Endothelial cell of umbilical vein (primary cell): Measurements from ENCODE around the gene QSOX2. TPM values are rescaled to one million over a fixed set of nuclear protein-coding genes. Genes with fewer than 3 reads are reported as not detected.
A peak's percentile ranks its signal among the peaks of the same experiment; 100 is the strongest.

ENCODE experiments used
- BruUV-seq: library from RNA; stranded (reverse); fragments of 400-500 nt; replicated peaks from 2 replicates; lab custom pipeline; 2021; lab: Mats Ljungman, UMichigan
- CTCF ChIA-PET: fragments of 300-600, 350-600 bp; sonication (Branson Sonifier 250); formaldehyde crosslinking; loops from one replicate; lab custom pipeline; 2021; ENCODE audit warnings: antibody characterized with exemption, inconsistent platforms; lab: Charles Lee
- POLR2A ChIA-PET: fragments of 300-600, 350-600 bp; sonication (Branson Sonifier 250); formaldehyde crosslinking; loops from one replicate; lab custom pipeline; 2021; ENCODE audit warnings: antibody characterized with exemption, inconsistent platforms; lab: Charles Lee
- DNase-seq: peaks from one replicate; pipeline ENCODE4 v3.0.0-alpha.2; 2011; ENCODE audit warnings: low read depth, low spot score
- FAIRE-seq: peaks from 2 replicates; lab custom pipeline; 2011; peaks lifted over from hg19 to GRCh38; lab: Jason Lieb, UNC
- H2AFZ ChIP-seq: 2 replicates; pipeline ENCODE4 v1.6.0; 2012; ENCODE audit warnings: low read depth, low read length, control low read depth, inconsistent platforms
- H3K27ac ChIP-seq: 2 replicates; pipeline ENCODE4 v1.5.1; 2011; ENCODE audit warnings: low read depth, mild to moderate bottlenecking, control low read depth, low read length, moderate library complexity; ENCODE audit not compliant: insufficient read depth
- H3K27me3 ChIP-seq, 2 experiments: 2 replicates each; pipeline versions ENCODE4 v1.6.0 to v1.6.1; 2011; ENCODE audit warnings: low read length in 2 of 2, mixed read lengths in 1 of 2; ENCODE audit not compliant: control insufficient read depth in 2 of 2, insufficient read depth in 2 of 2
- H3K36me3 ChIP-seq, 2 experiments: 2 replicates in 1 of 2; 3 replicates in 1 of 2; pipeline ENCODE4 v1.5.1; 2011; ENCODE audit warnings: low read length in 2 of 2, mild to moderate bottlenecking in 1 of 2, moderate library complexity in 1 of 2; ENCODE audit not compliant: control insufficient read depth in 2 of 2, insufficient read depth in 2 of 2; ENCODE audit errors: extremely low read depth in 1 of 2
- H3K4me1 ChIP-seq: 3 replicates; pipeline ENCODE4 v1.5.1; 2011; ENCODE audit warnings: mild to moderate bottlenecking, low read length; ENCODE audit not compliant: control insufficient read depth, insufficient read depth; ENCODE audit errors: extremely low read depth
- H3K4me2 ChIP-seq: 2 replicates; pipeline ENCODE4 v1.6.1; 2011; ENCODE audit warnings: low read length, control low read depth, mixed read lengths; ENCODE audit not compliant: insufficient read depth
- H3K4me3 ChIP-seq, 3 experiments: fragments of 200-600 bp in 1 of 3; sonication (generic), shearing (Covaris generic) in 1 of 3; replicated peaks in 1 of 3; 2 replicates each; pipeline ENCODE4 v1.5.1; 2011 to 2016; ENCODE audit warnings: control low read depth in 3 of 3, low read length in 3 of 3, mild to moderate bottlenecking in 2 of 3, inconsistent platforms in 1 of 3, low read depth in 1 of 3, moderate library complexity in 1 of 3; ENCODE audit not compliant: insufficient read depth in 1 of 3
- H3K79me2 ChIP-seq: 2 replicates; pipeline ENCODE4 v1.6.0; 2012; ENCODE audit warnings: low read length, inconsistent platforms; ENCODE audit not compliant: control insufficient read depth, insufficient read depth
- H3K9ac ChIP-seq: replicated peaks from 2 replicates; pipeline ENCODE3; 2011; ENCODE audit warnings: low read length, control low read depth; ENCODE audit not compliant: insufficient read depth; ENCODE audit errors: extremely low read depth
- H3K9me1 ChIP-seq: replicated peaks from 3 replicates; pipeline ENCODE4 v1.6.0; 2011; ENCODE audit warnings: mild to moderate bottlenecking, low read length; ENCODE audit not compliant: control insufficient read depth, insufficient read depth; ENCODE audit errors: extremely low read depth
- H3K9me3 ChIP-seq: replicated peaks from 2 replicates; pipeline ENCODE4 v1.5.1; 2012; ENCODE audit warnings: low read length, inconsistent platforms; ENCODE audit not compliant: control insufficient read depth, insufficient read depth
- H4K20me1 ChIP-seq: replicated peaks from 2 replicates; pipeline ENCODE3; 2011; ENCODE audit warnings: mild to moderate bottlenecking, low read length; ENCODE audit not compliant: control insufficient read depth, insufficient read depth; ENCODE audit errors: extremely low read depth
- FOS ChIP-seq: IDR thresholded peaks from 2 replicates; pipeline ENCODE4 v1.6.1; 2011; ENCODE audit warnings: mild to moderate bottlenecking, low read length, moderate library complexity, borderline replicate concordance; ENCODE audit not compliant: insufficient read depth
- GATA2 ChIP-seq: IDR thresholded peaks from 2 replicates; pipeline ENCODE4 v1.7.0; 2011; ENCODE audit warnings: low read depth, mild to moderate bottlenecking, moderate library complexity, mixed read lengths, low read length; ENCODE audit not compliant: insufficient read length, insufficient read depth
- JUN ChIP-seq: IDR thresholded peaks from 2 replicates; pipeline ENCODE4 v1.6.1; 2011; ENCODE audit warnings: borderline replicate concordance, low read depth; ENCODE audit not compliant: insufficient read length, insufficient read depth
- POLR2A ChIP-seq: IDR thresholded peaks from 2 replicates; pipeline ENCODE4 v1.6.1; 2012; ENCODE audit warnings: low read depth, mild to moderate bottlenecking, control low read depth, low read length
- POLR2AphosphoS5 ChIP-seq: IDR thresholded peaks from 2 replicates; pipeline ENCODE4 v1.6.1; 2012; ENCODE audit warnings: low read depth, mild to moderate bottlenecking, control low read depth, low read length, moderate library complexity; ENCODE audit not compliant: insufficient read depth
- dilution Hi-C: fragments of 300-500 bp; cut with MboI; formaldehyde crosslinking; loops from one replicate; pipeline ENCODE4 v1.15.0; 2019; ENCODE audit warnings: low sequenced_read_pairs; ENCODE audit not compliant: extremely low pct_ligation_motif_present
- intact Hi-C: fragments of 100-400 bp; cut with micrococcal nuclease; formaldehyde crosslinking; loops from one replicate; pipeline ENCODE4 v1.10.0; 2022
- polyA plus RNA-seq, 4 experiments: library from polyadenylated mRNA; depleted of rRNA in 3 of 4; stranded (reverse) in 3 of 4; unstranded in 1 of 4; fragments of >200 nt; gene quantifications; 2 replicates each; pipeline versions ENCODE4 v1.2.1 to v1.2.3, GENCODE V29; 2011 to 2012; ENCODE audit warnings: missing spikeins in 1 of 4
- total RNA-seq: library from RNA; stranded (reverse); gene quantifications from 2 replicates; pipeline ENCODE4 v1.2.3, GENCODE V29; 2021
- TF ChIP-seq, protein P1 (sequence below), 2 donors: IDR thresholded peaks; 1 replicate in 1 of 2; 2 replicates in 1 of 2; pipeline ENCODE4 v1.5.1; 2011; ENCODE audit warnings: low read length in 2 of 2, mild to moderate bottlenecking in 2 of 2, moderate library complexity in 2 of 2, control low read depth in 1 of 2, inconsistent platforms in 1 of 2, low read depth in 1 of 2; ENCODE audit not compliant: insufficient read depth in 1 of 2; ENCODE audit errors: extremely low read depth in 1 of 2
- TF ChIP-seq, protein P2 (sequence below): IDR thresholded peaks from 2 replicates; pipeline ENCODE4 v1.6.1; 2011; ENCODE audit not compliant: insufficient read depth, insufficient read length

Gene QSOX2
- total and polyA plus RNA-seq, 2 donors (not counting 3 experiments of a cell fraction or from before 2014, with no cell fraction given) = 16.4 to 23.4 TPM

DNA sequence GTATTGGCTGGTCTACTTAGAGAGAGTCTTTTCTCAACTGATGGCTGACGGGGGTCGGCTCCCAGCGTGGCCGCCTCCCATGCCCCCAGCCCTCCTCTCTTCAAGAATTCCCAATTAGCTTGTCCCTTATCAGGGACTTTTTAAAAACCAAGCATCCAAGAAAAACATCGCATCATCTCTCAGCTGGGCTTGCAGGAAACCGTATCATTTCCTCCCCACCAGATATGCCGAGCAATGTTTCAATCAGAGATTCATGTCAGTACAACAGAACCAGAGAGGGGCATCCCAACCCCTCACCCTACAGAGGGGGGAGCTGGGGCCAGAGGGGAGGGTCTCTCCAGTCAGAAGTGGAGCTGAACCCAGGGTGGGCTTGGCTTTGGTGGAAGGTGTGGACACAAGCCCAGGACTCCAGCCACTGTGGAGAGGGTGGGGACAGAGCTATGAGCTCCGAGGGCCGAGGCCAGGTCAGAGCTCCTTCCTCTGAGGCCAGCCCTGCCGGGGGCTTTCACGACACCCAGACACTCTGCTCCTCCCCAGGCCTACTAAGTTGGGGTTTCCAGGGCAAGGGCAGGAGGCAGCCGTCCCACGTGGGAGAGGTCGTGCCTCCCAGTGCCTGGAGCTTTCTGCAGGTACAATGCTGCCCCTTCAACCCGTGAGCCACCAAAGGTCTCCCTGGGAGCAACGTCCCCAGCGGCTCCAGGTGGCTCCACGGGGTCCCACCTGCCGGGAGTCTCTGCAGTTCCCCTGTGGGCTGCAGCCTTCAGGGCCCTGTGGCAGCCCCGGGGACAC, 87.9 kb downstream of the QSOX2 start:
- Histone ChIP-seq H3K79me2 (no peaks in the 10 kb centered on the region), H3K9me3 (no peaks in the 10 kb centered on the region), H3K4me3 (no peak overlapping the region), H3K4me1 (peaks cover 15% of the 10 kb centered on the region), H3K9me1 (no peaks in the 10 kb centered on the region), H3K9ac (peak overlapping the region; percentile 43), H4K20me1 (no peaks in the 10 kb centered on the region), H3K36me3 (no peaks in the 10 kb centered on the region), H3K27ac (peak overlapping the region; percentile 75), H3K27me3 (peaks cover 0 to 4% of the 10 kb centered on the region in 2 experiments), H3K4me2 (peak overlapping the region; percentile 90), H2AFZ (peak overlapping the region; percentile 19)
- DNase-seq = peak; percentile 75
- intact Hi-C loops (loop anchor here (10.0 kb wide), 1 partner anchor 47 kb away; the partner anchor contains the start of gene LHX3), dilution Hi-C loops (no loop called here)
- POLR2A ChIA-PET = no interaction called here
- no TSS peak for BruUV-seq
- CTCF ChIA-PET = interaction anchor here (0.8 to 1.8 kb wide), 10 partner anchors 11 to 191 kb away, joined by 3 to 10 read pairs (median 4); no protein-coding TSS in a partner anchor
- FAIRE-seq = peak; percentile 98
- TF ChIP-seq POLR2A (no peak), JUN (peak; percentile 21), FOS (peak; percentile 54), POLR2AphosphoS5 (peak; percentile 70), GATA2 (peak; percentile 86)
- TF ChIP-seq, protein P1, sequence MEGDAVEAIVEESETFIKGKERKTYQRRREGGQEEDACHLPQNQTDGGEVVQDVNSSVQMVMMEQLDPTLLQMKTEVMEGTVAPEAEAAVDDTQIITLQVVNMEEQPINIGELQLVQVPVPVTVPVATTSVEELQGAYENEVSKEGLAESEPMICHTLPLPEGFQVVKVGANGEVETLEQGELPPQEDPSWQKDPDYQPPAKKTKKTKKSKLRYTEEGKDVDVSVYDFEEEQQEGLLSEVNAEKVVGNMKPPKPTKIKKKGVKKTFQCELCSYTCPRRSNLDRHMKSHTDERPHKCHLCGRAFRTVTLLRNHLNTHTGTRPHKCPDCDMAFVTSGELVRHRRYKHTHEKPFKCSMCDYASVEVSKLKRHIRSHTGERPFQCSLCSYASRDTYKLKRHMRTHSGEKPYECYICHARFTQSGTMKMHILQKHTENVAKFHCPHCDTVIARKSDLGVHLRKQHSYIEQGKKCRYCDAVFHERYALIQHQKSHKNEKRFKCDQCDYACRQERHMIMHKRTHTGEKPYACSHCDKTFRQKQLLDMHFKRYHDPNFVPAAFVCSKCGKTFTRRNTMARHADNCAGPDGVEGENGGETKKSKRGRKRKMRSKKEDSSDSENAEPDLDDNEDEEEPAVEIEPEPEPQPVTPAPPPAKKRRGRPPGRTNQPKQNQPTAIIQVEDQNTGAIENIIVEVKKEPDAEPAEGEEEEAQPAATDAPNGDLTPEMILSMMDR (IDR thresholded peaks at IDR 0.05; ENCODE audit: extremely low read depth in 1 of 2, insufficient read depth in 1 of 2, low read depth in 1 of 2, low read length in 2 of 2) = no peak
- TF ChIP-seq, protein P2, sequence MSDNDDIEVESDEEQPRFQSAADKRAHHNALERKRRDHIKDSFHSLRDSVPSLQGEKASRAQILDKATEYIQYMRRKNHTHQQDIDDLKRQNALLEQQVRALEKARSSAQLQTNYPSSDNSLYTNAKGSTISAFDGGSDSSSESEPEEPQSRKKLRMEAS = no peak

Other genes starting within 250 kb of the QSOX2 start
- gene NACC2, start 150.5 kb downstream of the QSOX2 start, total RNA-seq = 25.1 and 27.1 TPM in 2 replicates
- 15.7 and 15.8 TPM in 2 replicates for gene NACC2, start 150.5 kb downstream of the QSOX2 start, polyA plus RNA-seq
- 47.4 and 49.9 TPM in 2 replicates for gene TMEM250, start 126.9 kb downstream of the QSOX2 start, total RNA-seq
- gene TMEM250, start 126.9 kb downstream of the QSOX2 start, polyA plus RNA-seq = 24.9 and 29.7 TPM in 2 replicates
- gene LHX3, start 40.7 kb downstream of the QSOX2 start, total RNA-seq = not detected in 2 replicates
- not detected in 2 replicates for gene LHX3, start 40.7 kb downstream of the QSOX2 start, polyA plus RNA-seq
- not detected in 2 replicates for gene CCDC187, start 58.3 kb upstream of the QSOX2 start, total RNA-seq
- not detected in 2 replicates for gene CCDC187, start 58.3 kb upstream of the QSOX2 start, polyA plus RNA-seq
- 42.8 and 47.1 TPM in 2 replicates for gene GPSM1, start 81.7 kb upstream of the QSOX2 start, total RNA-seq
- gene GPSM1, start 81.7 kb upstream of the QSOX2 start, polyA plus RNA-seq = 34.6 and 40.3 TPM in 2 replicates
- gene DNLZ, start 117.9 kb upstream of the QSOX2 start, total RNA-seq = 26.9 and 27.5 TPM in 2 replicates
- 23.0 and 38.4 TPM in 2 replicates for gene DNLZ, start 117.9 kb upstream of the QSOX2 start, polyA plus RNA-seq
- 0.16 and 0.71 TPM in 2 replicates for gene CARD9, start 127.9 kb upstream of the QSOX2 start, total RNA-seq
- gene CARD9, start 127.9 kb upstream of the QSOX2 start, polyA plus RNA-seq = 0.19 and 0.22 TPM in 2 replicates
- 14.7 and 17.5 TPM in 2 replicates for gene SNAPC4, start 154.4 kb upstream of the QSOX2 start, total RNA-seq
- 6.7 and 8.4 TPM in 2 replicates for gene SNAPC4, start 154.4 kb upstream of the QSOX2 start, polyA plus RNA-seq
- 47.3 and 61.6 TPM in 2 replicates for gene ENTR1, start 164.8 kb upstream of the QSOX2 start, total RNA-seq
- 32.4 and 36.0 TPM in 2 replicates for gene ENTR1, start 164.8 kb upstream of the QSOX2 start, polyA plus RNA-seq
- 75.3 and 77.2 TPM in 2 replicates for gene PMPCA, start 164.8 kb upstream of the QSOX2 start, total RNA-seq
- 66.7 and 69.0 TPM in 2 replicates for gene PMPCA, start 164.8 kb upstream of the QSOX2 start, polyA plus RNA-seq
- gene INPP5E, start 194.0 kb upstream of the QSOX2 start, total RNA-seq = 22.9 and 24.5 TPM in 2 replicates
- 15.0 and 17.1 TPM in 2 replicates for gene INPP5E, start 194.0 kb upstream of the QSOX2 start, polyA plus RNA-seq
- 76.7 and 80.6 TPM in 2 replicates for gene SEC16A, start 237.2 kb upstream of the QSOX2 start, total RNA-seq
- 33.5 and 34.5 TPM in 2 replicates for gene SEC16A, start 237.2 kb upstream of the QSOX2 start, polyA plus RNA-seq